Stimulated activated naive CD4-positive, alpha-beta T cell (primary cell): ENCODE results near the gene CALCOCO1.
"Not testable (repeated sequence)": the region's sequence is repeated elsewhere in the genome, so short reads cannot be mapped to it uniquely, and the experiment has no call there.

Experiments
- DNase-seq, 6 experiments: peaks; one replicate each; lab custom pipeline; 2025; lab: John Stamatoyannopoulos, UW

Gene CALCOCO1

DNA sequence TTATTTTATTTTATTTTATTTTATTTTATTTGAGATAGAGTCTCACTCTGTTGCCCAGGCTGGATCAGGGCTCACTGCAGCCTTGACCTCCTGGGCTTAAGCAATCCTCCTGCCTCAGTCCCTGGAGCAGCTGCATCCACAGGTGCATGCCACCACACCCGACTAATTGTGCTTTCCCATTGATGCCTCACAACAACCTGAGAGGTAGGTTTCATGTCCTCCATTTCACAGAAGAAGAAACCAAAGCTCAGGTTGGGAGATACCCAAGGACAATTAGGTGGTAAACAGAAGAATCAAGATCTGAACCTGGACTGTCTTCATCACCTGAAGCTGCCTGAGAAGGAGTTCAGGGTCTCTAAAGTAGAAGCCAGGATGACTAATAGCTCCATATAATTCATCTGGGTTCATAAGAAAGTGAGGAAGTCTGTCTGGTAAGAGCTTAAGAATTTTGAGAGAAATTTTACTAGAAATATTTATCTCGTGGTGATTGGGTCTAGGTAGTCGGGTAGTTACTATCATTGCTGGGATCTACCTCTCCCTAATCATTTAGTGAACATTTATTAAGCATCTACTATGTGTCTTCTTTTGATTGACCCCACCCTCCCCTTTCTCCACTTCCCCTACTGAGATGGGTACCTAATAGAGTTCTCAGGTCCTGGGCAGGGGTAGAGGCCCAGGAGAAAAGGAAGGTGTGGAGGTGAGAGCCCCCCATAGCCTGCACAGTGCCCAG, 28.1 kb downstream of the CALCOCO1 start:
- DNase-seq: no peak

DNA sequence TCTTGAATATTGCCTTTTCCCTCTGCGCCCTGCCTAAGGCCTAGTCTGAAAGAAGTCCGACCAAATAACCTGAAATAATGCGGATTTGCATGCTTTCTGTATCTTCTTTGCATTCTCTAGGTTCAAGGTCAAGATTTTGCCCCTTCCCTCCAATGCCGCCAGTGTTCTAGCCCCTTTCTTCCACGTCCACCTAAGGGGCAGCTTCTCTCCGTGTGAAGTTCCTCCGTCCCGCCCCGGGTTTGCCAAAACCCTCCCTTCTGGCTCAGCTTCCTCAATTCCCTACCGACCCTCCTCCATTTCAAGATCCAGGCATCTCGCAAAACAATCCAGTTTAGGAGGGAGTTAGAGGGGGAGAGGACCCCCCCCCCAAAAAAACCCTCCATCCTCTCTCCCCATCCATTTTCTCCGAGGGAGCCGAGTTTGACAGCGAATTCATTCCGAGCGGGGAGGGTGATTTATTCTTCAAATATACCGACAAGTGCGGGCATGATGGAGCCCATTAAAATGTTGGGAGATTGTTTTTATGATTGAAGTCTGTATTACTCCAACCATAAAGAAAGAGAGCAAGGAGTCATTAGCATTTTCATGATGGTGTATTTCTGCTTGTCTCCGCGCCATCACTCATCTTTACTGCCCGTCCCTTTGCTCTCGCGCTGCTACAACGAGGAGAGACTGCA, 30.5 kb downstream of the CALCOCO1 start:
- no peak for DNase-seq

DNA sequence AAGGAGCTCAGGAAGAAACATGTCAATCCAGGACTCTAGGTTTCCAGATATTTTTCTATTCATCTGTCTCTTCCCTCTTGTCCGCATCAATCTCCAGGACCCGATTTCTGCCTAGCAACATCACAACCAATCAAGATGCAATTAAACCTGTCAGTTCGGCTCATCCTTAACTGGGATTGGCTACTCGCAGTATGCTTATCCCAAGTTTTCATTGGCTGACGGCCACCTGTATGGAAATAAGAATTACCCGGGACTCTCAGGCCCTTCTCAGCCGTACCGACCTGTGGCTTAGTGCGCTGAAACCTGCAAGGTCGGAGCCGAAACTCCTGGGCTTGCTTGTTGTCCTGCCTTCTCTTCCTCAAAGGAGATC, 31.0 kb downstream of the CALCOCO1 start:
- no peak for DNase-seq

DNA sequence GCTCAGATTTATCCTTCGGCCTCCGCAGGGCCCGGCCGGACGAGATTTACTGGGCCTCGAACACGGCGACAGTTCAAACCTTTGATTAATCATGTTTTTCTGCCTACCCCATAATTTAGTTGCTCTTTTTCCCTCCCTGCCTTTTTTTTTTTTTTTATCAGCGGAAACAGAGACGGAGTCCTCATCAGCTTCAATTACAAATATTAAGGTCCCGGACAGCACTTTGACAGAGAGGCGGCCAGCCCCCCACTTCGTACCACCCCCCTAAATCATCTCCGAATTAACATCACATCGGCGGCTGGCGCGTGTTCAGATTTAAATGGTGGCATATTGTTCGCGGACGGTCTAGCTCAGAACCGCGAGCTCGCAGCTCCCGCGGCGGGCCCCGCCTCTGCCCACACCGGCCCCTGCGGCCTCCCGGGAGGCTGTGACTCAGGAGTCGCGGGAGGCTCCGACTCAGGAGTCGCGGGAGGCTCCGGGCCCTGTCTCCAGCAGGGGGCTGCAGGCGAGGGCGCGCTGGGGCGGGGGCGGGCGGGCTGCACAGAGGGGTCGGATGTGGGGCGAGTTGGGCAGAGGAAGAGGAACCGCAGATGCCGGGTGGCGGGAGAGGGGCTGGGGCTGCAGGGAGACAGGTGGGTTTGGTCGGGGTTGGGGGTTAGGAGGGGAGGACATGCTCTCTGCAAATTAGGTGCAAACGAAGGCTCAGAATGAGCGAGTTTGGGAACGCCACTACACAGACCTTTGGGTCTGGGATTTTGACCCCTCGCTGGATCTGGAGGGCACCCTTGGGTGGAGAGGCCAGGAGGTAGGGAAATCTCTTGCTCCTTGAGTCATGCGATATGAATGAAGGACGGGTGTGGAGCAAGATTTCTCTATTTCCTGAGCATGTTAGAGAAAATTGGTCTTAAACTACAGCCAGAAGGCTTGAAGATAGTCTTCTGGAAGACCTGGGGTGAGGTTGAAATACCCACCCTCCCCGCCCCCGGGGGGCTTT, 31.8 kb downstream of the CALCOCO1 start:
- peak in 3 of 6 experiments; percentile 18 to 30 (median 24) for DNase-seq

DNA sequence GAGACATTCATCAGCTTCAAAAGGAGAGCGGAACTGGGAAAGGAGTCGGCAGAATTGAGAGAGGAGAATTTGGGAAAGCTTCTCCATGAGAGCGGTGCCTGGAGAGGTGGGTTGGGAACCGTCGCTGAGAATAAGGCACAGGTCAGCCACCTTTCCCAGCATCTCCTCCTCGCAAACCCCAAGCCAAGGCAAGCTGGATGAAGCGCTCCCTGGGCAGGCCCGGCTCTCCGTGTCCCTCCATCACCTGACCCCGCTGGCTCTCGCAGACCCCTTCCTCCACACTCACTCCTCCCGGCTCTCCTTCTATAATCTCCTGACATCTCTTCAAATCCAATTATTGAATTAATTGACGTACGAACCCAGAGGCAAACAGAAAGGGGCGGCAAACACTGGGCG, 32.5 kb downstream of the CALCOCO1 start:
- DNase-seq: no peak

DNA sequence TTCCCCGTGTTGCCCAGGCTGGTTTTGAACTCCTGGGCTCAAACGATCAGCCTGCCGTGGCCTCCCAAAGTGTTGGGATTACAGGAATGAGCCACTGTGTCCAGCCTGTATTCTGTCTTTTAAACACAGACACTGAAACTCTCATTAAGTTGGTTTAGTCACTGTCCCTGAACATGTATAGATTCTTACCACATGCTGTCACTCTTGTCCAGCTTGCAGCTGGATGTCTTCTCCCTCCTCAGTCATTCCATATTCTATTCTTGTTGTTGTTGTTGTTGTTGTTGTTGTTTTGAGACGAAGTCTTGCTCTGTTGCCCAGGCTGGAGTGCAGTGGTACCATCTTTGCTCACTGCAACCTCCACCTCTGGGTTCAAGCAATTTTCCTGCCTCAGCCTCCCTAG, 39.1 kb downstream of the CALCOCO1 start:
- DNase-seq: no peak

DNA sequence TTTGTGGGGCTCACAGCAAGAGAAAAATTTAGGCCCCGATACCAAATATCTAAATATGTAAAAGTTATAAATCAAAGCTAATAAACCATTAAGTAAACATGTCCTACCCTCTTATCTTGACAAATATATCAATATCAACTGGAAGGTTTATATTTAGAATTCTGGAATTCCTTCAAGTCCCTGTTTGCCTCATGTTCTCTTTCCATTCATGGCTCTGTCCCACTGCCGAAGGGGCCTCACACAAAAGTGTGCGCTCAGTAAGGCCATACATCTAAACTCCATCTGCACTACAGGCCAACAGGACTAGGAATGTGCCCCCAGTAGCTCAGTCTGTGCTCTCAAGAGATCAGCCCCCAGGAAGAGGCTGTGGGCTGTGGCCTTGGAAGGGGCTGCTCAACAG, 40.8 kb downstream of the CALCOCO1 start:
- no peak for DNase-seq

DNA sequence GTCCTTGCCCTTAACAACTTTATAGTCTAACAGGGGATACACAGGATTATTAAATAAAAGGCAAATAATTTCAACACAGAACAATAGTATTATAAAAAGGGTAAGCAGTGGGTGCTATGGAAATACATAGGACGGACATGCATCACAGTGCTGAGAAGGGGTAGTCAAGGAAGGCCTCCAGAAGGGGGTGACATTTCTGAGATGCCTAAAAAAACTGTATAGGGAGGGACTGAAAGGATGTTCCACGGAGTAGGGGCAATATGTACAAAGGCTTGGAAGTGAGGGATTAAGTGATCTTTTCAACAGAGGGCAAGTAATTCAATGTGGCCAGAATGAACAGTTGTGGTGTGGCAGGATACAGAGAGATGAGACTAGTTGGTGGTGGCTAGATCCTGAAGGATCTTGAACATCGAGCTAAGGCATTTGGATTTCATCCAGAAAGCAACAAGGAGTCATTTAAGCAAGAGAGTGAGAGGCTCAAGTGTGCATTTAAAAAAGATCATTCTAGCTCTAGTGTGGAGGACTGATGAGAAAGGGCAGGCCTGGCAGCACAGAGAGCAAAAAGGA, 42.5 kb downstream of the CALCOCO1 start:
- no peak for DNase-seq

DNA sequence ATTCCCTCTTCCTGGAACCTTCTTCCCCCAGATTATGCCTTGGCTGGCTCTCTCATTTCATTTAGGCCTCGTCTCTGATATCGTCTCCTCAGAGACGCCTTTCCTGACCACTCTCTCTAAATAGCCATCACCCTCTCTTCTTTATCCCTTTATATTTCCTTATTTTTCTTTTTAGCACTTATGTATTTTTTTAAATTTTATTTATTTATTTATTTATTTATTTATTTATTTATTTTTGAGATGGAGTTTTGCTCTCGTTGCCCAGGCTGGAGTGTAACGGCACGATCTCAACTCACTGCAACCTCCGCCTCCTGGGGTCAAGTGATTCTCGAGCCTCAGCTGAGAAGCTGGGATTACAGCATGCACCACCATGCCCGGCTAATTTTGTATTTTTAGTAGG, 43.3 kb downstream of the CALCOCO1 start:
- no peak for DNase-seq

DNA sequence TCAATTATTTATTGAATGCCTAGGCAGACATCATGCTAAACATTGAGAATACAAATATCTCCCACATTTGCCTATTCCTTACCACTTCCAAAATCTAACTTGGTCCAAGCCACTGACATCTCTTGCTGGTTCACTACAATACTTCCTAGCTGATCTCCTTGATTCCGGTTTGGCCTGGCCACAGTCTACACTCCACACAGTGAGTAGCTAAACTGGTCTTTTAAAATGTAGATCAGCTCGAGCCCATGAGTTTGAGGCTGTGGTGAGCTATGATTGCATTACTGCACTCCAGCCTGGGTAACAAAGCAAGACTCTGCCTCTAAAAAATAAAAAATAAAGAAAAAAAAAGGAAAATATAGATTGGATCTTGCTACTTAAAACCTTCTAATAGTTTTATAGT, 43.8 kb downstream of the CALCOCO1 start:
- no peak for DNase-seq

DNA sequence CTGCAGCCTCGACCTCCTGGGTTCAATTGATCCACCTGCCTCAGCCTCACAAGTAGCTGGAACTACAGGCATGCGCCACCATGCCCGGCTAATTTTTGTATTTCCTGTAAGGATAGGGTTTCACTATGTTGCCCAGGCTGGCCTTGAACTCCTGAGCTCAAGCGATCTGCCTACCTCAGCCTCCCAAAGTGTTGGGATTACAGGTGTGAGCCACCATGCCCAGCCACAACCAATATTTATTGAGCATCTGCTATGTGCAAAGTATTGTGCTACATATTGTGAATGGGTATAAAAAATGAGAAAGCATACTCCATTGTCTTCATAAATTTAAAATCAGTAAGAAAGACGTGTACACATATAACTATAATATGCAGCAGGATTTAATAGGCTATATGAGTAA, 47.2 kb downstream of the CALCOCO1 start:
- DNase-seq: not testable (repeated sequence)

DNA sequence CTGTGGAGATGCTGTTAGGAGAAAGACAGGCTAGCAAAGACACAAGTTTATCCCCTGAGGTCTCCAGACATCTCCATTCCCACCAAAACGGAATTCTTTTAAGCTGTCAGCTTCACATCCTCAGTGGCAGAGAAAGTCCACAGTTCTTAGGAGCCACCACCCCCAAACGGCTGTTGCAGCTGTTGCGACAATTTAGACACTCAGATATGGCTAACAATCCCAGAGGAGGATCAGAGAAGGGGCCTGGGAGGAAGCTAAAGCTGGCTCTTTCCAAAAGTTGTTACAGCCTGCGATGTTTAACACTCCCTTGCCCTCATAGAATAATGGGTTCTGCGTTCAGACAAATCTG, 49.5 kb downstream of the CALCOCO1 start:
- DNase-seq: no peak

DNA sequence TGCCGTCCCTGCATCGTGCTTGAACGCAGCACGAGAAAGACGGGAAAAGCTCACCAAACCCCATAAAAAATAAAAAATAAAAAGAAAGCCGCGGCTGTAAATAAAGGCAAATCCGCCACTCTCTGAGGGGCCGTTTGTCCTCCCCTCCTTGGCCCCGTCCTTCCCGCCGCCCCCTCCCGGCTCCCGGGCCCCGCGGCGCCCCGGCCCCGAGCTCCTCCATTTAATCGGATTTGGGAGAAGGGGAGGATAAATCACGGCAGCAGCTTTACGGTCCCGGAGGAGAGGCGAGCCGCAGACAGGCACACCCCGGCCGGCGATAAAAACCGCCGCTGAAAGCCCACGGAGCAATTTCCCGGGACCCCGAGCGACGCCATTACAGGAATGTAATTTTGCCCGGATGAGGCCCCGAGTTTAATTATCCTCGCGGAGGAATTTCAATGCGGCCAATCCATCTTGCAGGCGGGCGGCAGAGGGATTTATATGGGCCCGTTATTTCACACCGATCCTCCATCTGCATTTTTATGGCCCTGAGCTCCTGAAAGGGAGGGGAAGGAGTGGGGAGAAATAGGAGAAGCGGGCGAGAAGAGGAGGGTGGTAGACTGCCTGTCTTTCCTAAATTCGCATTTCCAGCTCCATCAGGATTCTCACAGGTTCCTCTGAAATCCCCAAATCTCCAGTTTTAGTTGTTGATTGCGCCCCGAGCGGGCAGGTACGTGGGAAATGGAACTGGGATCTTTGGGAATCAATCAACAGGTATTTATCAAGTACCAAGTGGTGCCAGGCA, 50.0 kb downstream of the CALCOCO1 start:
- DNase-seq: no peak

DNA sequence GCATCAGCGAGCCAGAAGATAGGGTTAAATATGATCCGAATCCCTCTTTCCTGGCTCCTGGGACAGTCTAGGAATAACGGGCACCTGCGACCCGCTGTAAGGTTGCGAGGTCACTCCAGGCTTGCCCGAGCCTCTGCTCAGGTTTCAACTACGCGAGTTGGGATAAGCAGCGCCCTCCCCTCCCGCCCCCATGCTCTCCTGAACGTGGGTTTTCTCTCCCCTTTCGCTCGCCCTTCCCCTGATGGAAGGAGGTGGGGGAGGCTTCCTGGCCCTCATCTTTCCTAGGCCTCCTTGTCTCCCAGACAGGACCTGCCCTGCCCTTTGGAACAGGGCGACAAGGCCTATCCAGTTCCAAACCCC, 50.6 kb downstream of the CALCOCO1 start:
- DNase-seq: peak in 3 of 6 experiments; percentile 42 to 63 (median 50)

DNA sequence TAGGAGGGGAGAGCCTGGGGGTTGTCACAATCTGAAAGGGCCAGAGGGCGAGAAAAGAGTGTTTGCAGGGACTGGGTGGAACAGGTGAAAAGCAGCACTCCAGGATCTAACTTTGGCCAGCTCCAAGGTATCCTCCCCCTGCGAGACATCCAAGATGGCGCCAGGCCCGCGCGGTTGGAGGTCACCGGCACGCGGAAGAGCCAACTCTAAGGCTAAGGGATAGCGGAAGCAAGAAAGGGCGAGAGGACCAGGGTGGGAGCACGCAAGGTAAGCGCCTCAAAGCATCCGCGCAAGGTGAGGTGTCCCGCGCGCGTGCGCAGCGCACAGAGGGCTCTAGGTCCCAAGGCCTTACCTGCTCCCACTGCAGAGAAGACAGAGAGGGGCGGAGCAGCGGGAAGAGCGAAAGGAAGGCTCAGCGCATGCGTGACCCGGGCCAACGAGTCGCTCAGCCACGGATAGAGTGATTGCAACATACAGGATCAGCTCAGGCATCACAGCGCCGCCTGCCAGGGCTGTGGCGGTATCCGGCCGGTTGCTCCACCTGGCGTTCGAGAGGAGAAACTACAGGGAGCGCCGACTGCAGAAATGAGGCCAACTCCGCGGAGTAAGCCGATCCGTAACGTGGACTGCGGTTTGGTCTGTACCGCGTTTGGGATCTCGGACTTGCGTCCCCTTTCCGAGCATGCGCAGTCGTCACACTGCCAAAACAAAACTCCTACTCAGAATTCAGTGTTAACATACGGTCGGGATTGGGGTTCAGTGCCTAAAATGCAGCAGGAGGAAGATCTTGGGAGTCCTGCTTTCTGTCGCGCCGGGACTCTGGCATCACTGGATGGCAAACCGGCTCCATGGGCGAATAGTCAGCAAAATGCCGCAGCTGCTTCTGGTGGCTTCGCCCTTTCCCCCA, 51.3 kb downstream of the CALCOCO1 start, which contains the start of gene ATP5MC2:
TSS of gene ATP5MC2 (minus strand) at position 383 of the 907 bp plus-strand sequence. CDS start 3,469 bp downstream, outside the sequence.
- peak; percentile 91 to 97 (median 97) for DNase-seq

DNA sequence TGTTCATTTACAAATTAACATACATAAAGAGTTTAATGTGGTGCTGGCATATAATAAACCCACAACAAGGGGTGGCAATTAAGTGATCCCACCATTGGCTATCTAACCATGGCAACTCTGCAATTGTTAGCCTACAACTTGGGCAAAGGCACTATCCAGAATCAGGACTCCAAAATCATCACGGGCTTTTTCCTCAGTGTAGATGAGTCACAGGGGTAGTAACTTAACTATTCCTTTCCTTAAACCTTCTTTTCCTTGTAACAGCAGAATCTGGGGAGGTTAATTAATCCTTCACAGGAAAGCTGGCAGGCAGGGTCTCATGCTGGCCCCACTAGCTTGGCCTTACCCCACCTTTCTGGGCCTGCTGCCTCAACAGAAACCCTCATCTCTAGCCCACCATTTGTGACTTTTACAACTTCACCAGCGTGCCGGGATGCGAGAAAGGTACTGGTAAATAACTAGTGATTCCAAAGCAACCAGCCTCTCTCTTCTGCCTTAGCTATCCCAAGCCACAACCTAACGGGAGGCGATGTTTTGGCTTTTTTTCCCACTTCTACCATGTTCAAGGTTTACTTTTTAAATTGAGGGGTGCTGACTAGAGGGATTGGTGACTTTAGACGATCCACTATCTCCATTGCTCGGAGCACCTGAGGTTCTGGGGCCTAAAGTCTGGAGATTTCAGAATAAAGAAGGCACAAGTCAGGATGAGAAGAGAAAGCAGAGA, 52.1 kb downstream of the CALCOCO1 start:
- DNase-seq: no peak

DNA sequence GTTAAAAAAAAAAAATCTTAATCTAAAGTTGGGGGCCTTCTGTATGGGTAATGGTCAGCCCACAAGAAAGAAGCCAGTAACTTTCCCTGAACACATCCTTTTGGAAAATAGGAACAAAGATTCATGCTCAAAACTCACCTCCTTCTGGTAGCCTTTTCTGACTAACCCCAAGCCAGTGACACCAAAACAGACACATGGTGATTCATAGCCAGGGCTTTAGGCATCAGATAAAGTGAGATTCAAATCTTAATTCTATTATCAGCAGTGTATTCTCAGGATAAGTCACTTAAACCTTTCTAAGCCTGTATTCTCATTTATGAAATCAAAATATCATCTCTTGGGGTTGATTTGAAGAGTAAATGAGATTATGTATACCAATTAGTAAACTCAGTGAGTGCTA, 56.3 kb downstream of the CALCOCO1 start:
- no peak for DNase-seq

DNA sequence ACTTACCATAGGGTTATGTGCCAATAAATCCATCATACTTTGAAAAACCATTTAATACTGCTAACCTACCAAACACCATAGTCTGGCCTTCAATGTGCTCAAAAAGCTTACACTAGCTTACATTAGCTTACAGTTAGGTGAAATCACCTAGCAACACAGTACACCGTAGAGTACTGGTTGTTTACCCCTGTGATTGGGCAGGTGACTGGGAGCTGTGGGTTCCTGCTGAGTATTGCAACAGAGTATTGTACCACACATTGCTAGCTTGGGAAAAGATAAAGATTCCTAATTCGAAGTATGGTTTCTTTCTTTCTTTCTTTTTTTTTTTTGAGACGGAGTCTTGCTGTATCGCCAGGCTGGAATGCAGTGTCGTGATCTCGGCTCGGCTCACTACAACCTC, 56.9 kb downstream of the CALCOCO1 start:
- DNase-seq: no peak

DNA sequence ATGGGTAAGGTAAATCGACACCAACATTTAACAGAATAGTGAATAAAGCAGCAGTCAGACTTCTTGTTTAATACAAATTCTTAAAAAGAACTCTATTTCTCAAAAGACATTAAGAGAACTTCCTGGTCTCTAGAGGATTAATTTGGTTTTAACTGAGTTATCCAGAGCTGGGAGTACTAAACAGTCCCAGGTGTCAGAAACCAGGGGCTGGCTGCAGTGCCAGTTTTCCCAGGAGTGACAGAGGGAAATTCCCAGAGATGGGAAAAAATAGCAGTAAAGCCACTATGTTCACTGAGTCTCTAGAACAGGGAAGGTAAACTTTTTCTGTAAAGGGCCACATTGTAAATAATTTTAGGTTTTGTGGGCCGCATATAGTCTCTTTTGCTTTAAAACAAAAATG, 60.2 kb downstream of the CALCOCO1 start:
- DNase-seq: no peak

DNA sequence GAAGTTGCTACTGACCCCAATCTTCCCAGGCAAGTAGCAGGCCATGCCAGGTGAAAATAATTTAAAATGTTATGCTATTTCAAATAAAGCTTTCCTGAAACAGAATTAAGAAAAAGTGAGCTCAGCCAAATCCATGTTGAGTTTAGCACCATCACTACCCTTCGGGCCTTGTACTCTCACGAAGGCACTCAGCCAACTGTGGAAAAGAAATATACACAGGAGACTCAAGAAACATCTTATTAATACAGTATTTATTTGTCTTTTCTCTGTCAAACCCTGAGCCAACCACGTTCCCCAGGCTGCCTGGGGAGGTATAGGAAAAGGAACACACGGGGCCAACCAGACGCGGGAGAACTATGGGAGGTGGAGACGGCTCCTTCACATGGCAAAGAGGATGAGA, 62.3 kb downstream of the CALCOCO1 start:
- DNase-seq: no peak
